ENCODE data around the gene SLC18A3.

DNA sequence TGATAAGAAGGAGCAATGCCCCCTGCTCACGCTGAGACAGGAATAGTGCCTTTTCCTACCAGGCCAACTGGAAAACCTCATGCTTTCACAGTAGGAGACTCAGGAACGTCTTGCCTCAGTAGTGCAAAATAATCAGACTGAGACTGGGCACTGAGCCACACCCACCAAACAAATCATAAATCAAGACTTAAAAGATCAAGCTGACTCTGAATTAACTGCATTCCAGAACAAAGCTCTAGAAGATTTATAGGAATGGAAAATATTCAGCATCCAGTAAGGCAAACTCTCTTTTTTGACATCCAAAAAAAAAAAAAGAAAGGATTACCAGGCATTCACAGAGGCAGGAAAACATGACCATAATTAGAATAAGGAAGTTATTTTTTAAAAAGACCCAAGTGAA lies 30.5 kb upstream of the SLC18A3 start:
- no peak for TF ChIP-seq SMC3 (IDR thresholded peaks at IDR 0.05; ENCODE audit: low read depth, low read length)
- TF ChIP-seq, protein P1, sequence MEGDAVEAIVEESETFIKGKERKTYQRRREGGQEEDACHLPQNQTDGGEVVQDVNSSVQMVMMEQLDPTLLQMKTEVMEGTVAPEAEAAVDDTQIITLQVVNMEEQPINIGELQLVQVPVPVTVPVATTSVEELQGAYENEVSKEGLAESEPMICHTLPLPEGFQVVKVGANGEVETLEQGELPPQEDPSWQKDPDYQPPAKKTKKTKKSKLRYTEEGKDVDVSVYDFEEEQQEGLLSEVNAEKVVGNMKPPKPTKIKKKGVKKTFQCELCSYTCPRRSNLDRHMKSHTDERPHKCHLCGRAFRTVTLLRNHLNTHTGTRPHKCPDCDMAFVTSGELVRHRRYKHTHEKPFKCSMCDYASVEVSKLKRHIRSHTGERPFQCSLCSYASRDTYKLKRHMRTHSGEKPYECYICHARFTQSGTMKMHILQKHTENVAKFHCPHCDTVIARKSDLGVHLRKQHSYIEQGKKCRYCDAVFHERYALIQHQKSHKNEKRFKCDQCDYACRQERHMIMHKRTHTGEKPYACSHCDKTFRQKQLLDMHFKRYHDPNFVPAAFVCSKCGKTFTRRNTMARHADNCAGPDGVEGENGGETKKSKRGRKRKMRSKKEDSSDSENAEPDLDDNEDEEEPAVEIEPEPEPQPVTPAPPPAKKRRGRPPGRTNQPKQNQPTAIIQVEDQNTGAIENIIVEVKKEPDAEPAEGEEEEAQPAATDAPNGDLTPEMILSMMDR (IDR thresholded peaks at IDR 0.05): no peak
- TF ChIP-seq, protein P2, sequence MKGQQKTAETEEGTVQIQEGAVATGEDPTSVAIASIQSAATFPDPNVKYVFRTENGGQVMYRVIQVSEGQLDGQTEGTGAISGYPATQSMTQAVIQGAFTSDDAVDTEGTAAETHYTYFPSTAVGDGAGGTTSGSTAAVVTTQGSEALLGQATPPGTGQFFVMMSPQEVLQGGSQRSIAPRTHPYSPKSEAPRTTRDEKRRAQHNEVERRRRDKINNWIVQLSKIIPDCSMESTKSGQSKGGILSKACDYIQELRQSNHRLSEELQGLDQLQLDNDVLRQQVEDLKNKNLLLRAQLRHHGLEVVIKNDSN (IDR thresholded peaks at IDR 0.05; ENCODE audit: borderline replicate concordance, low read depth): no peak
- no peak for TF ChIP-seq RCOR1 (IDR thresholded peaks at IDR 0.05; ENCODE audit: low read length)
- no peak for TF ChIP-seq TAF1 (IDR thresholded peaks at IDR 0.05; ENCODE audit: borderline replicate concordance, low read depth, low read length)
- no peak for TF ChIP-seq FOXM1 (IDR thresholded peaks at IDR 0.05; ENCODE audit: low read depth)
